ENCODE results near the gene GASK1B. TPM values are rescaled to one million over a fixed set of nuclear protein-coding genes. Genes with fewer than 3 reads are reported as not detected.

Gene GASK1B
- total and polyA plus RNA-seq, 2 of the 13 experiments (the other 11 are each of a cell fraction or from before 2014, with no cell fraction given): 29.1 to 40.4 TPM

GRCh38 chr4:158125310-158125709 lies 47.5 kb downstream of the GASK1B start:
- TF ChIP-seq TCF12 (IDR thresholded peaks at IDR 0.05) (no peak), TCF12 (CRISPR knock-in tag; IDR thresholded peaks at IDR 0.05) (no peak)
- H3K79me2 ChIP-seq (ENCODE audit: insufficient read depth, low read length): no peaks in the 10 kb centered on the region
- peaks cover 9 to 32% of the 10 kb centered on the region in 2 experiments; a peak in 4 of 5 replicates for H3K36me3 ChIP-seq (replicated peaks in 1 of 2; ENCODE audit: control insufficient read depth in 1 of 2, insufficient read depth in 2 of 2, low read length in 2 of 2)
- CTCF ChIA-PET (ENCODE audit: low intra/inter-chr PET ratio, low total read pairs): no interaction called here
- 97% methylated on average over 1 of the region's 1 CpG for WGBS (ENCODE audit: low lambda C conversion rate)
- POLR2A ChIA-PET: no interaction called here
- H3K4me2 ChIP-seq (ENCODE audit: low read depth, low read length): no peak overlapping the region
- in situ Hi-C loops (cut with HindIII; ENCODE audit: extremely low pct_ligation_motif_present, low pct_unique_long_range_greater_than_20kb) (no loop called here), intact Hi-C loops (cut with micrococcal nuclease; ENCODE audit: unreplicated experiment) (no loop called here)
- no peak for FAIRE-seq
- H3K27me3 ChIP-seq (ENCODE audit: control insufficient read depth in 1 of 2, insufficient read depth in 2 of 2, low read length in 2 of 2): no peaks in the 10 kb centered on the region
- ATAC-seq: no peak
- H3K9me3 ChIP-seq (ENCODE audit: low read length): no peaks in the 10 kb centered on the region
- H4K20me1 ChIP-seq (ENCODE audit: insufficient read depth, low read length): no peaks in the 10 kb centered on the region
- no peak overlapping the region for H2AFZ ChIP-seq (ENCODE audit: low read length)
- H3K9ac ChIP-seq (ENCODE audit: insufficient read depth, low read depth, low read length): no peak overlapping the region
- DNase-seq (ENCODE audit: low spot score): no peak
- H3K4me1 ChIP-seq (ENCODE audit: insufficient read depth, low read length): peaks cover 11% of the 10 kb centered on the region
- H3K4me3 ChIP-seq (replicated peaks in 1 of 3; ENCODE audit: insufficient read depth in 1 of 3, low read depth in 2 of 3, low read length in 3 of 3): no peak overlapping the region
- no peak overlapping the region for H3K27ac ChIP-seq (ENCODE audit: extremely low read length, insufficient read depth, low read length)
- no TSS peak for BruUV-seq (replicated peaks)

Other genes with a start within 250 kb of the GASK1B start
- 10.5 and 12.3 TPM in 2 replicates for gene TMEM144, start 37.5 kb upstream of the GASK1B start, total RNA-seq (2016; rRNA removed; fragmentation: Illumina TruSeq; extraction: Trizol)
- gene TMEM144, start 37.5 kb upstream of the GASK1B start, polyA plus RNA-seq (2011; rRNA removed): 10.6 and 10.9 TPM in 2 replicates